ENCODE measurements around the gene KRTAP10-4.
A peak's percentile ranks its signal among the peaks of the same experiment; 100 is the strongest.

The KRTAP10-4 gene

DNA sequence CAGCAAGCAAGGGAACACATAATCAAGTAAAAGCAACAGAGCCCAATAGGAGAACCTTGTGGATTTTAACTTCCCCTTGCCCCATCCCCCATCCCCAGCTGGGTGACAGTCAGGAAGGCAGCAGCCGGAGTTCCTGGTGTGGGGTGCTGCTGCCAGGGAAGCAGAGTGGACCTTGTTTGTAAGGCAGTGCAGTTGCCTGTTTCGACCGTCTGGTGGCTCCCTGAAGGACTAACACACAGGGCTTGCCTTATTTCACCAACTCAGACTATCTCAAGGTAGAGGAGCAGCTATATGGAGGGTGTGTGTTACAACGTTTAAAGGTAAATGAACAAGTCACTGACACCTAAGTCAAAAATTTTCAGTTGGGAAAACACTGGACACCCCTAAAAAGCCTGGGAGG, 45.0 kb downstream of the KRTAP10-4 start:
- Mint-ChIP-seq H3K36me3 (ENCODE audit: low read depth) (peaks cover 23% of the 10 kb centered on the region), H3K27ac (peak overlapping the region; percentile 82), H3K9me3 (peaks cover 39% of the 10 kb centered on the region), H3K4me3 (peak overlapping the region; percentile 11), H3K4me1 (ENCODE audit: low read depth) (peaks cover 42% of the 10 kb centered on the region), H3K27me3 (no peaks in the 10 kb centered on the region)

DNA sequence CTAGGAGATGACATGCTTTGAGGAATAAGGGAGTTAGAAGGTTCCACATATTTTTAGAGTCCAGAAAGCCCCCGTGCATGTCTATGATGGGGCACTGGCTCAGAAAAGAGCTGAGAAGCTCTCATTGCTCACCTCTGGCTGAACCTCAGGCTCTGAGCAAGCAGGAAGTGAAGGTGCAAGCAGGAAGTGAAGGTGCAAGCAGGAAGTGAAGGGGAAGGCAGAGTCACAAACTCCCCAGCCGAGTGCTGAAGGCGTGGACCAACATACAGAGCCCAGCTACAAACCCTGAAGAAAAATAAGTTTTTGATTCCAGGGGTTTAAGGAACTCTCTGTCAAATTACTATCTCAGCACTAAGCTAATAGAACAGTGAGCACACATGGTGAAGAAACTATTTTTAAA, 45.4 kb downstream of the KRTAP10-4 start:
- H3K4me1 Mint-ChIP-seq (ENCODE audit: low read depth) = peaks cover 42% of the 10 kb centered on the region

DNA sequence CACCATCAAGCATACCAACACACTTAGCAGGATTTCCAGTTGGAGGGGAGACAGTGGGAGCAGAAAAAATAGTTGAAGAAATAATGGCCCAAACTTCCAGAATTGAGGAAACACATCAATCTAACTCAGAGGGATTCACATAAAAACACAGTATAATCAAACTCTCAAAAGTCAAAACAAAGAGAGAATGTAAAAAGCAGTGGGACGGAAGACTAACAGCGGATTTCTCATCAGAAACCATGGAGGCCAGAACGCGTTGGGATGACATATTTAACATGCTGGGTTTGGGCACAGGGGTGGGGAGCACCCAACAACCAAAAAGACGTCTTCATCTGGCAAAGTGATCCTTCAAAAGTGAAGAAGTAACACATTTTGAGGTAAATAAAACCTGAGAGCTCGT, 46.4 kb downstream of the KRTAP10-4 start:
- Mint-ChIP-seq H3K27me3 (no peaks in the 10 kb centered on the region), H3K9me3 (peaks cover 53% of the 10 kb centered on the region), H3K27ac (no peak overlapping the region), H3K4me3 (no peak overlapping the region), H3K36me3 (ENCODE audit: low read depth) (peaks cover 34% of the 10 kb centered on the region), H3K4me1 (ENCODE audit: low read depth) (peaks cover 42% of the 10 kb centered on the region)

More for the DNA sequence above, 45.4 kb downstream of the KRTAP10-4 start:
- H3K27ac Mint-ChIP-seq = peak overlapping the region; percentile 82
- peak overlapping the region; percentile 11 for H3K4me3 Mint-ChIP-seq
- H3K27me3 Mint-ChIP-seq = no peaks in the 10 kb centered on the region
- H3K36me3 Mint-ChIP-seq (ENCODE audit: low read depth) = peaks cover 27% of the 10 kb centered on the region
- peaks cover 43% of the 10 kb centered on the region for H3K9me3 Mint-ChIP-seq

DNA sequence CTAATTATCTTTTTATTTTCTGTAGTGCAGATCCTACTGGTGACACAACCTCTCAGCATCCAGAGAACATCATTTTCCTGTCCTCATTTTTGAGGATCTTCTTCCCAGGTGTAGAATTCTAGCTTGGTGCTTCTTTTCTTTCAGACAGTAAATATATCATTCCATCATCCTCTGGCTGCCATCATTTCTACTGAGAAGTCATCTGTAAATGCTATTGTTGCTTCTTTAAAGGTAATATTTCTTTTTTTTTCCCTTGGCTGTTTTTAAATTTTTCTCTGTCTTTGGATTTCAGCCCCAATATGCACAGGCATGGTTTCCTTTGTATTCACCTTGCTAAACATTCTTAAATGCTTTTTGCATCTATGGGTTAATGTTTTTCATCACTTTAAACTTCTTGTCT, 50.0 kb downstream of the KRTAP10-4 start:
- H3K27me3 Mint-ChIP-seq = no peaks in the 10 kb centered on the region
- no peak overlapping the region for H3K4me3 Mint-ChIP-seq
- peaks cover 34% of the 10 kb centered on the region for H3K36me3 Mint-ChIP-seq (ENCODE audit: low read depth)
- H3K9me3 Mint-ChIP-seq = peaks cover 51% of the 10 kb centered on the region
- no peak overlapping the region for H3K27ac Mint-ChIP-seq
- H3K4me1 Mint-ChIP-seq (ENCODE audit: low read depth) = peaks cover 24% of the 10 kb centered on the region
